ENCODE data around the gene ADCK2.
A peak's percentile ranks its signal among the peaks of the same experiment; 100 is the strongest.

ADCK2 gene

GRCh38 chr7:140645166-140645900 is 27.4 kb upstream of the ADCK2 start:
- Histone ChIP-seq H4K20me1 (ENCODE audit: low read depth, low read length) (no peaks in the 10 kb centered on the region), H3K9me2 (replicated peaks; ENCODE audit: insufficient read depth, low read length) (no peaks in the 10 kb centered on the region), H3K9me3 (ENCODE audit: insufficient read depth, low read length) (no peaks in the 10 kb centered on the region), H3K36me3 (ENCODE audit: low read length) (no peaks in the 10 kb centered on the region), H3K79me2 (ENCODE audit: insufficient read depth, low read length) (no peaks in the 10 kb centered on the region), H3F3A (ENCODE audit: insufficient read depth) (no peaks in the 10 kb centered on the region), H3K4me3 (ENCODE audit: insufficient read depth, low read length, poor library complexity, severe bottlenecking) (no peak overlapping the region), H3K9ac (ENCODE audit: low read length) (no peak overlapping the region), H3K27me3 (ENCODE audit: low read length) (no peaks in the 10 kb centered on the region), H3K27ac (ENCODE audit: low read depth, low read length) (no peak overlapping the region), H3K4me2 (ENCODE audit: low read depth, low read length, poor library complexity, severe bottlenecking) (no peak overlapping the region), H2AFZ (ENCODE audit: low read depth, low read length, severe bottlenecking) (no peak overlapping the region)
- TF ChIP-seq CTCF (IDR thresholded peaks at IDR 0.05; ENCODE audit: insufficient read depth, low read length, poor library complexity, severe bottlenecking) (no peak), EZH2phosphoT487 (conservative IDR thresholded peaks at IDR 0.05; ENCODE audit: low read length) (no peak)

- Histone ChIP-seq H3K4me3 (ENCODE audit: insufficient read depth, low read length, poor library complexity, severe bottlenecking) (no peak overlapping the region), H3K9ac (ENCODE audit: low read length) (no peak overlapping the region), H3K36me3 (ENCODE audit: low read length) (no peaks in the 10 kb centered on the region), H3F3A (ENCODE audit: insufficient read depth) (no peaks in the 10 kb centered on the region), H3K9me3 (ENCODE audit: insufficient read depth, low read length) (no peaks in the 10 kb centered on the region), H3K27ac (ENCODE audit: low read depth, low read length) (no peak overlapping the region), H2AFZ (ENCODE audit: low read depth, low read length, severe bottlenecking) (no peak overlapping the region), H3K4me2 (ENCODE audit: low read depth, low read length, poor library complexity, severe bottlenecking) (no peak overlapping the region), H3K9me2 (replicated peaks; ENCODE audit: insufficient read depth, low read length) (no peaks in the 10 kb centered on the region), H3K79me2 (ENCODE audit: insufficient read depth, low read length) (no peaks in the 10 kb centered on the region), H3K27me3 (ENCODE audit: low read length) (no peaks in the 10 kb centered on the region), H4K20me1 (ENCODE audit: low read depth, low read length) (no peaks in the 10 kb centered on the region)
- TF ChIP-seq CTCF (IDR thresholded peaks at IDR 0.05; ENCODE audit: insufficient read depth, low read length, poor library complexity, severe bottlenecking) (peak; percentile 29), EZH2phosphoT487 (conservative IDR thresholded peaks at IDR 0.05; ENCODE audit: low read length) (no peak)
Observed at GRCh38 chr7:140646931-140647647, 25.7 kb upstream of the ADCK2 start.

DNA sequence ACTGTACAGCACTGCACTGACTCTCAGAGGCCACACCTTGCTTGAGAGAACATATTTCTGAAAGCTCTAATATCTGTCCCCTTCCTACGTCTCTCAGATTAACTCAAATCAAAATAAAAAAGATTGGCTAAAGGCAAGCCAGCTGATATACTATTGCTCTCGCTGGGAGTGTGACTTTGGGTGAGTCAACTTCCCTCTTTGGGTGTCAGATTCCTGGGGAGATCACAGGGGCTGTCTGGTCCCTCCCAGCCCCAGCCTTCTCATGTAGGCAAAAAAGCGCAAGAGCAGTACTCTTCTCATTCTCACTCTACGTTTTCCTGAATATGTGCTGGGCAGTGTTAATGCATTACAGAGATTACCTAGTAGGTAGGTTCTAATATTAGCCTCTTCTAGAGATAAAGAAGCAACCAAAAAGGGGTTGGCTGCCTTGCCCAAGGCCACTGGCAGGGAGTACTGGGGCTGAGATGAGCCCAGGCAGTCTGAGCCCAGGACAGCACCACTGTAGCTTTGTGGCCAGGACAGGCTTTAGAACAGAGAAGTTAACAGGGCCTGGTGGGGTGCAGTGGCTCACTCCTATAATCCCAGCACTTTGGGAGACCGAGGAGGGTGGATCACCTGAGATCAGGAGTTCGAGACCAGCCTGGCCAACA is 23.1 kb upstream of the ADCK2 start:
- Histone ChIP-seq H3K9ac (ENCODE audit: low read length) (no peak overlapping the region), H3K9me2 (replicated peaks; ENCODE audit: insufficient read depth, low read length) (no peaks in the 10 kb centered on the region), H3K27ac (ENCODE audit: low read depth, low read length) (no peak overlapping the region), H3F3A (ENCODE audit: insufficient read depth) (no peaks in the 10 kb centered on the region), H3K9me3 (ENCODE audit: insufficient read depth, low read length) (no peaks in the 10 kb centered on the region), H4K20me1 (ENCODE audit: low read depth, low read length) (no peaks in the 10 kb centered on the region), H3K79me2 (ENCODE audit: insufficient read depth, low read length) (no peaks in the 10 kb centered on the region), H3K36me3 (ENCODE audit: low read length) (no peaks in the 10 kb centered on the region), H3K4me3 (ENCODE audit: insufficient read depth, low read length, poor library complexity, severe bottlenecking) (no peak overlapping the region), H2AFZ (ENCODE audit: low read depth, low read length, severe bottlenecking) (no peak overlapping the region), H3K27me3 (ENCODE audit: low read length) (no peaks in the 10 kb centered on the region), H3K4me2 (ENCODE audit: low read depth, low read length, poor library complexity, severe bottlenecking) (no peak overlapping the region)
- TF ChIP-seq EZH2phosphoT487 (conservative IDR thresholded peaks at IDR 0.05; ENCODE audit: low read length) (no peak), CTCF (IDR thresholded peaks at IDR 0.05; ENCODE audit: insufficient read depth, low read length, poor library complexity, severe bottlenecking) (no peak)
